ENCODE results near the gene TRIM2. TPM values are rescaled to one million over a fixed set of nuclear protein-coding genes. Genes with fewer than 3 reads are reported as not detected.

The TRIM2 gene
- polyA plus RNA-seq, 1 donor, result 105 TPM

GRCh38 chr4:153366486-153366885, 162.2 kb downstream of the TRIM2 start:
- no peak overlapping the region for H3K27ac ChIP-seq (ENCODE audit: low read length)
- no peak overlapping the region for H3K4me3 ChIP-seq (ENCODE audit: low read length)
- no peaks in the 10 kb centered on the region for H3K4me1 ChIP-seq (ENCODE audit: control insufficient read depth, insufficient read depth, low read length)
- H3K36me3 ChIP-seq (ENCODE audit: control insufficient read depth, insufficient read depth, low read length), result no peaks in the 10 kb centered on the region
- H3K9me3 ChIP-seq (ENCODE audit: control insufficient read depth, low read depth, low read length), result no peaks in the 10 kb centered on the region
- DNase-seq, result no peak
- no peaks in the 10 kb centered on the region for H3K27me3 ChIP-seq (ENCODE audit: control insufficient read depth, insufficient read depth, low read length)
- WGBS (ENCODE audit: insufficient coverage, low lambda C conversion rate), result no CpG with 5 or more reads among the region's 1 CpG

- Histone ChIP-seq H3K27me3 (ENCODE audit: control insufficient read depth, insufficient read depth, low read length) (no peaks in the 10 kb centered on the region), H3K9me3 (ENCODE audit: control insufficient read depth, low read depth, low read length) (no peaks in the 10 kb centered on the region), H3K27ac (ENCODE audit: low read length) (no peak overlapping the region), H3K36me3 (ENCODE audit: control insufficient read depth, insufficient read depth, low read length) (no peaks in the 10 kb centered on the region), H3K4me3 (ENCODE audit: low read length) (no peak overlapping the region), H3K4me1 (ENCODE audit: control insufficient read depth, insufficient read depth, low read length) (no peaks in the 10 kb centered on the region)
- no peak for DNase-seq
- WGBS (ENCODE audit: insufficient coverage, low lambda C conversion rate), result 100% methylated on average over 1 of the region's 1 CpG
Measured at GRCh38 chr4:153367092-153367491, 162.8 kb downstream of the TRIM2 start.

GRCh38 chr4:153369021-153369420, 164.8 kb downstream of the TRIM2 start:
- no CpG with 5 or more reads among the region's 1 CpG for WGBS (ENCODE audit: insufficient coverage, low lambda C conversion rate)
- no peak for DNase-seq
- Histone ChIP-seq H3K9me3 (ENCODE audit: control insufficient read depth, low read depth, low read length) (no peaks in the 10 kb centered on the region), H3K4me3 (ENCODE audit: low read length) (no peak overlapping the region), H3K27ac (ENCODE audit: low read length) (no peak overlapping the region), H3K4me1 (ENCODE audit: control insufficient read depth, insufficient read depth, low read length) (no peaks in the 10 kb centered on the region), H3K27me3 (ENCODE audit: control insufficient read depth, insufficient read depth, low read length) (no peaks in the 10 kb centered on the region), H3K36me3 (ENCODE audit: control insufficient read depth, insufficient read depth, low read length) (no peaks in the 10 kb centered on the region)

- H3K4me3 ChIP-seq (ENCODE audit: low read length), result no peak overlapping the region
- no peak for DNase-seq
- H3K4me1 ChIP-seq (ENCODE audit: control insufficient read depth, insufficient read depth, low read length), result no peaks in the 10 kb centered on the region
- no peaks in the 10 kb centered on the region for H3K9me3 ChIP-seq (ENCODE audit: control insufficient read depth, low read depth, low read length)
- WGBS (ENCODE audit: insufficient coverage, low lambda C conversion rate), result 82% methylated on average over 2 of the region's 6 CpGs
- H3K36me3 ChIP-seq (ENCODE audit: control insufficient read depth, insufficient read depth, low read length), result no peaks in the 10 kb centered on the region
- no peaks in the 10 kb centered on the region for H3K27me3 ChIP-seq (ENCODE audit: control insufficient read depth, insufficient read depth, low read length)
- no peak overlapping the region for H3K27ac ChIP-seq (ENCODE audit: low read length)
Measured at GRCh38 chr4:153371701-153372234, 167.5 kb downstream of the TRIM2 start.

GRCh38 chr4:153372967-153373562, 168.8 kb downstream of the TRIM2 start:
- Histone ChIP-seq H3K4me1 (ENCODE audit: control insufficient read depth, insufficient read depth, low read length) (no peaks in the 10 kb centered on the region), H3K4me3 (ENCODE audit: low read length) (no peak overlapping the region), H3K36me3 (ENCODE audit: control insufficient read depth, insufficient read depth, low read length) (no peaks in the 10 kb centered on the region), H3K27me3 (ENCODE audit: control insufficient read depth, insufficient read depth, low read length) (no peaks in the 10 kb centered on the region), H3K27ac (ENCODE audit: low read length) (no peak overlapping the region), H3K9me3 (ENCODE audit: control insufficient read depth, low read depth, low read length) (no peaks in the 10 kb centered on the region)
- WGBS (ENCODE audit: insufficient coverage, low lambda C conversion rate), result no CpG with 5 or more reads among the region's 1 CpG
- DNase-seq, result no peak

- H3K4me3 ChIP-seq (ENCODE audit: low read length), result no peak overlapping the region
- H3K27me3 ChIP-seq (ENCODE audit: control insufficient read depth, insufficient read depth, low read length), result no peaks in the 10 kb centered on the region
- no peaks in the 10 kb centered on the region for H3K9me3 ChIP-seq (ENCODE audit: control insufficient read depth, low read depth, low read length)
- 92% methylated on average over 2 of the region's 2 CpGs for WGBS (ENCODE audit: insufficient coverage, low lambda C conversion rate)
- no peaks in the 10 kb centered on the region for H3K36me3 ChIP-seq (ENCODE audit: control insufficient read depth, insufficient read depth, low read length)
- no peaks in the 10 kb centered on the region for H3K4me1 ChIP-seq (ENCODE audit: control insufficient read depth, insufficient read depth, low read length)
- DNase-seq, result no peak
- no peak overlapping the region for H3K27ac ChIP-seq (ENCODE audit: low read length)
Measured at GRCh38 chr4:153374442-153374841, 170.2 kb downstream of the TRIM2 start.

- Histone ChIP-seq H3K27ac (ENCODE audit: low read length) (no peak overlapping the region), H3K27me3 (ENCODE audit: control insufficient read depth, insufficient read depth, low read length) (no peaks in the 10 kb centered on the region), H3K9me3 (ENCODE audit: control insufficient read depth, low read depth, low read length) (no peaks in the 10 kb centered on the region), H3K4me3 (ENCODE audit: low read length) (no peak overlapping the region), H3K36me3 (ENCODE audit: control insufficient read depth, insufficient read depth, low read length) (no peaks in the 10 kb centered on the region), H3K4me1 (ENCODE audit: control insufficient read depth, insufficient read depth, low read length) (no peaks in the 10 kb centered on the region)
- DNase-seq, result no peak
- WGBS (ENCODE audit: insufficient coverage, low lambda C conversion rate), result no CpG with 5 or more reads among the region's 1 CpG
Measured at GRCh38 chr4:153375303-153375702, 171.1 kb downstream of the TRIM2 start.

- Histone ChIP-seq H3K36me3 (ENCODE audit: control insufficient read depth, insufficient read depth, low read length) (no peaks in the 10 kb centered on the region), H3K27ac (ENCODE audit: low read length) (no peak overlapping the region), H3K4me3 (ENCODE audit: low read length) (no peak overlapping the region), H3K27me3 (ENCODE audit: control insufficient read depth, insufficient read depth, low read length) (no peaks in the 10 kb centered on the region), H3K9me3 (ENCODE audit: control insufficient read depth, low read depth, low read length) (no peaks in the 10 kb centered on the region), H3K4me1 (ENCODE audit: control insufficient read depth, insufficient read depth, low read length) (no peaks in the 10 kb centered on the region)
- 76% methylated on average over 3 of the region's 4 CpGs for WGBS (ENCODE audit: insufficient coverage, low lambda C conversion rate)
- DNase-seq, result no peak
Measured at GRCh38 chr4:153383131-153383530, 178.9 kb downstream of the TRIM2 start.

GRCh38 chr4:153384160-153384559, 179.9 kb downstream of the TRIM2 start:
- no CpG with 5 or more reads among the region's 1 CpG for WGBS (ENCODE audit: insufficient coverage, low lambda C conversion rate)
- no peak for DNase-seq
- Histone ChIP-seq H3K27me3 (ENCODE audit: control insufficient read depth, insufficient read depth, low read length) (no peaks in the 10 kb centered on the region), H3K4me1 (ENCODE audit: control insufficient read depth, insufficient read depth, low read length) (no peaks in the 10 kb centered on the region), H3K27ac (ENCODE audit: low read length) (no peak overlapping the region), H3K4me3 (ENCODE audit: low read length) (no peak overlapping the region), H3K36me3 (ENCODE audit: control insufficient read depth, insufficient read depth, low read length) (no peaks in the 10 kb centered on the region), H3K9me3 (ENCODE audit: control insufficient read depth, low read depth, low read length) (no peaks in the 10 kb centered on the region)

- peak; percentile 42 to 72 for DNase-seq
- H3K4me3 ChIP-seq (ENCODE audit: low read length), result no peak overlapping the region
- WGBS (ENCODE audit: insufficient coverage, low lambda C conversion rate), result no CpG with 5 or more reads among the region's 2 CpGs
- no peaks in the 10 kb centered on the region for H3K36me3 ChIP-seq (ENCODE audit: control insufficient read depth, insufficient read depth, low read length)
- no peaks in the 10 kb centered on the region for H3K4me1 ChIP-seq (ENCODE audit: control insufficient read depth, insufficient read depth, low read length)
- H3K27me3 ChIP-seq (ENCODE audit: control insufficient read depth, insufficient read depth, low read length), result no peaks in the 10 kb centered on the region
- H3K27ac ChIP-seq (ENCODE audit: low read length), result no peak overlapping the region
- H3K9me3 ChIP-seq (ENCODE audit: control insufficient read depth, low read depth, low read length), result no peaks in the 10 kb centered on the region
Measured at GRCh38 chr4:153385784-153386183, 181.5 kb downstream of the TRIM2 start.

- WGBS (ENCODE audit: insufficient coverage, low lambda C conversion rate), result 100% methylated on average over 2 of the region's 4 CpGs
Measured at GRCh38 chr4:153387981-153388380, 183.7 kb downstream of the TRIM2 start.

More at GRCh38 chr4:153387981-153388380, 183.7 kb downstream of the TRIM2 start:
- Histone ChIP-seq H3K27me3 (ENCODE audit: control insufficient read depth, insufficient read depth, low read length) (no peaks in the 10 kb centered on the region), H3K4me3 (ENCODE audit: low read length) (no peak overlapping the region), H3K4me1 (ENCODE audit: control insufficient read depth, insufficient read depth, low read length) (no peaks in the 10 kb centered on the region), H3K27ac (ENCODE audit: low read length) (no peak overlapping the region), H3K9me3 (ENCODE audit: control insufficient read depth, low read depth, low read length) (no peaks in the 10 kb centered on the region), H3K36me3 (ENCODE audit: control insufficient read depth, insufficient read depth, low read length) (no peaks in the 10 kb centered on the region)
- DNase-seq, result no peak
